NCI-H2227 (cell line): ENCODE measurements around the gene REV1.
"Not testable (repeated sequence)": the region's sequence is repeated elsewhere in the genome, so short reads cannot be mapped to it uniquely, and the experiment has no call there.

Source experiments
- DNase-seq: peaks from one replicate; lab custom pipeline; 2025; ENCODE audit not compliant: unreplicated experiment; lab: John Stamatoyannopoulos, UW

REV1 gene

GRCh38 chr2:99489761-99490622, at the start of gene REV1:
TSS of gene REV1 (minus strand) at chr2:99490017. CDS start at chr2:99464975, 25,042 bp downstream.
- DNase-seq, result peak; percentile 98

GRCh38 chr2:99537910-99538485, 48.2 kb upstream of the REV1 start:
- no peak for DNase-seq

- no peak for DNase-seq
Observed at GRCh38 chr2:99524056-99524455, 34.2 kb upstream of the REV1 start.

DNA sequence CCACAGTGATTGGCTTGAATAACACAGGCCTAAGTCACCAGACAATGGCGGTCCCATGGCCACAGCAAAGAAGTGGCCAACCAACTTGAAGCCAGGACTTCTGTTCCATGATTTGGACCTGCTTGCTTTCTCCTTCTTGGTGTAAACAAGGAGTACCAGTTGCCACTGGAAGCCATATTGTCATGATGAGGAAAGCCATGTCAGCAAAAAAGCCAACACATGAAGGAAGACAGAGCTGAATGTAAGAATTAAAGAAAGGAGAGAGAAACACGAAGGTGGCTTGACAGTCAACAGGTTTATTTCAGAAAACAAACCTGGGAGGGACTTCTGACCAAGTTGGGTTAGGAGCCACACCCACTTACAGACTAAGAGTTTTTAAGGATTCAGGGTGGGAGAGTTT, 32.3 kb upstream of the REV1 start:
- DNase-seq, result no peak

DNA sequence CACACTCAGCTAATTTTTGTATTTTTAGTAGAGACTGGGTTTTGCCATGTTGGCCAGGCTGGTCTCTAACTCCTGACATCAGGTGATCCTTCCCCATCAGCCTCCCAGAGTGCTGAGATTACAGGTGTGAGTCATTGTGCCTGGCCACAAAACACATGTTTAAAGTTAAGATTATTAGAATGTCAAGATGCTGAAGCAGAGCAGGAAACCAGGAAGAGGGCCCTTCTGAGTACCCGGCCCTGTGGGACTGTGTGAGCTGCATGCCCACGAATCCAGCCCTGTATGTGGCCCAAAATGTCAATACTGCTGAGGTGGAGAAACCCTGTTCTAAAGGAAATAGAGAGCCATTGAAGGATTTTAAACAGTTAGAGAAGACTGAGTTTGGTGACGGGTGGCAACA, 31.0 kb upstream of the REV1 start:
- no peak for DNase-seq

GRCh38 chr2:99520195-99520594, 30.4 kb upstream of the REV1 start:
- DNase-seq, result no peak

GRCh38 chr2:99514357-99514756, 24.5 kb upstream of the REV1 start:
- DNase-seq, result no peak

- no peak for DNase-seq
Observed at GRCh38 chr2:99512181-99512591, 22.4 kb upstream of the REV1 start.

DNA sequence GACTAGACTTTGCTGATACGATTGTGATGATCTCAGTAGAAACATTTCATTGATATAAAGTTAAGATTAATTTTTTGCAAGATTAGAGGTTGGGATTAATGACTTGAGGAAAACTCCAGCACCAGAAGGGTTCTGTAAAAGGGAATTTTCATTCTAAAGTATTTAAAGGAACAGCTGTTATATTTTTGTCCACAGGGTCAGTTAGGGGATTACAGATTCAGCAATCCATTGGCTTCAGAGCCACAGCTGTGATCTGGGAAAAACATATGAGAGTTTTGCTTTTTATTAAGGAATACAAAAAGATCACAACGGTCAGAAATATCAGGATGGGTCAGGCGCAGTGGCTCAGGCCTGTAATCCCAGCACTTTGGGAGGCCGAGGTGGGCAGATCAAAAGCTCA, 19.6 kb upstream of the REV1 start:
- DNase-seq, result no peak

- no peak for DNase-seq
Observed at GRCh38 chr2:99507937-99508818, 18.4 kb upstream of the REV1 start.

- DNase-seq, result no peak
Observed at GRCh38 chr2:99504844-99505584, 15.2 kb upstream of the REV1 start.

GRCh38 chr2:99503662-99504416, 14.0 kb upstream of the REV1 start:
- DNase-seq, result not testable (repeated sequence)

DNA sequence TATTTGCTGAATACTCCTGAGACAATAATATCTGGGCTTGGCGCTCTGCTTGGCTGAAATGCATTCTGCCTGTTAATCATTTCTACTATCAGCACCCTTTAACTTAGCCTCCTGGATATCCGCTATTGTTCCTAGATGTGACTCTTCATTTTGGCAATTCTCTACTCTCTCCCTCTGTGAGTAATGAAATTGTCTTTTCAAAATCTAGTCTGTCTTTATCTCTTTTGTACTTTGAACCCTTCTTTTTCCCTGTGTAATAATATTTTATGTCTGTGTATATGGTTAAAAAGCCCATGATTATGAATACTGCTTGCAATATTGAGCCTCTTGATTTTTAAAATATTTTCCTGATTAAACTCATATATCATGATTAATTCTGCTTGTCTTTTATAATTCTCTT, 6.2 kb upstream of the REV1 start:
- no peak for DNase-seq

DNA sequence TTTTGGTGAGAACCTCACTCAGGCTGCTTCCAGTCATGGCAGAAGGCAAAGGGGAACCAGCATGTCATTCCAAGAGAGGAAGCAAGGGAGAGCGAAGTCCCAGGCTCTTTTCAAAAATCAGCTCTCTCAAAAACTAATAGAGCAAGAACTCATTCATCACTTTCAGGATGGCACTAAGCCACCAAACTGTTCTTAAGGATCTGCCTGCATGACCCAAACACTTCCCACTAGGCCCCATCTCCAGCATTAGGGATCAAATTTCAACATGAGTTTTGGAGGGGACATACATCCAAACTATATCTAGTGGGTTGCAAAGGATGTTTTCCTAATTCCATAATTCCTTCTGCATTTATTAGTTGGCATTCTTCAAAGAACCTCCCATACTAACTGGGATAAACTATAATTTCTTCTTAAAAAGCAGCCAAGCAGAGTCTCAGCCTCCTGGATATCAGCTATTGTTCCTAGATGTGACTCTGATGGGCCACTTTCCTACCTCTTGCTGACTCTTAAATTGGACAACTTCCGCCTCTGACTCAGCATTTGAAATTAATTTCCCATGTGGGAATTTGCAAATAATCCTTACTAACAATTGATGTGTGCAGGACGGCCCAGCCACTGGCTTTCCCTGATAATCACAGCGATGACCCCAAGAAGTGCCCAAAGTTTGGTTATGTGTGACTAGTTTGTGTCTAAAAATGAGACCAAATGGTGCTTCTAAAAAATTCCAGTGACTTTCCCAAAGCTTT, 5.5 kb upstream of the REV1 start:
- DNase-seq, result no peak

- no peak for DNase-seq
Observed at GRCh38 chr2:99492721-99493120, 2.9 kb upstream of the REV1 start.

DNA sequence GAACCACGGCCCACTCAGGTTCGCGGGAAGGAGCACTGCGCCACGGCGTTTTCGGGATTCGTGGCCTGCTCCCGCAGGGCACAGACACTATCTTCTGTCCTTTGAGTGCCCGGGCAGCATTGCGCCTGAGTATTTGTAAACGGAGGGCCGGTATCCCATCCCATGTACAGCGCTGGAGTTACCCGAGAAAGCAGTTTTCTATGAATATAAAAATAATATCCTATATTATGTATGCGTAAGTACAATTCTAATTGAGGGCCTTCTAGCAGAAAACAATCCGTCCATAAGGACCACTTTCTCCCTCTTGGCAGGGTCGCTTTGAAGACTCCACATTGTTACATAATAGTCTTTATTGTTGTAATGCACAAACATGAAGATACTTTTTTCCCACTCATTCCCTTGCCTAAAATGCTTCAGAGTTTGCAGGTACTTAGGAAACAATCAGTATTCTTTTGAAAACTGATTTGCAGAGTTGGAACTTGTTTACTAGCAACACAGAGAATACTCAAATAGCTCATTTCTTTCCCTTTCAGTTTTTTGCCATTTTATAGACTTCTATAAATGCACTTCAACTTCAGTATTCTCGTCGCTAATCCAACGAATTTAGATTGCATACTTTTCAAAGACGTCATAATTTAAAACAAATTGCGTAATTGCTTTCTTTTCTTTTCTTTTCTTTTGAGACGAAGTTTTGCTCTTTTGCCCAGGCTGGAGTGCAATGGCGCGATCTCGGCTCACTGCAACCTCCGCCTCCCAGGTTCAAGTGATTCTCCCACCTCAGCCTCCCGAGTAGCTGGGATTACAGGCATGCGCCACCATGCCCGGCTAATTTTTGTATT, 1.0 kb upstream of the REV1 start:
- DNase-seq, result no peak

DNA sequence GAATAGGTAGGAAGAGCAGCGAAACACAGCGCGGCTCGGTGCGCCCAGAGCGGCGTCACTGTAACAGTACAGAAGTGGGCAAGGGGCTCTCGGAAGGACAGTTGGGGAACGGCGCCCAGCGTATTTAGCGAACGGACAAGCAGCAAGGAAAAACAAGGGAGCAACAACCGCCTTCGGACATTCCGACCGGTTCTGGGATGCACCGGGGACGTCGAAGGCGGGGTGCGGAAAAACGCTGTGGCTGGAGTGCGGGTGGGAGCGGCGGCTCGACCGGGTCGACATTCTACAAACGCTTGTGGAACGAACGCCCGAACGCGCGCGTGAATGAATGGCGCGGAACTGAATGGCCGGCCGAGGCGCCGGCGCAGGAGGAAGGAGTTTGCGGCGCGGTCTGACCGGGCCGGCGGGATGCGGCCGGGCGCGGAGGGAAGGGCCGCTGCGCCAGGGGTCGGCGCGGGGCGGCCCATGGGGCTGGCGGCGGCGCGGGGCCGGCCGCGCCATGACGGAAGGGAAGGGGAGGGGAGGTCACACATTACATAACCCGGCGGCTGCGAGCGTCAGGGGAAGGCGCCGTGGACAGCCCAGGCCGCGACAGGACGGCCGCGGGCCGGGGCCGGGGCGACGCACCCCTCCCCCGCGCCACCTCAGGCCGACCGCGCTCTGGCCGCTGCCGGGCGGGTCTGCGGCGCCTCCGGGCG, 605 bp downstream of the REV1 start:
- DNase-seq, result peak; percentile 65

GRCh38 chr2:99488539-99489062, 1.2 kb downstream of the REV1 start:
- peak; percentile 46 for DNase-seq
